Type B pancreatic cell (in vitro differentiated cells): ENCODE results near the gene PRR5L. TPM values are rescaled to one million over a fixed set of nuclear protein-coding genes. Genes with fewer than 3 reads are reported as not detected.

ENCODE experiments used
- DNase-seq: peaks from one replicate; pipeline ENCODE4 v3.0.0; 2021; ENCODE audit warnings: mixed read lengths; ENCODE audit not compliant: unreplicated experiment; ENCODE audit errors: extremely low spot score
- H3K27ac Mint-ChIP-seq: 2 replicates; pipeline ENCODE4 v1.8.0; 2021; ENCODE audit warnings: mild to moderate bottlenecking, mixed read lengths
- H3K27me3 Mint-ChIP-seq: 2 replicates; pipeline ENCODE4 v1.8.0; 2021; ENCODE audit warnings: mixed read lengths
- H3K36me3 Mint-ChIP-seq: 2 replicates; pipeline ENCODE4 v1.8.0; 2021; ENCODE audit warnings: mixed read lengths
- H3K4me1 Mint-ChIP-seq: one replicate; pipeline ENCODE4 v1.8.0; 2021; ENCODE audit warnings: mixed read lengths; ENCODE audit not compliant: unreplicated experiment
- H3K4me3 Mint-ChIP-seq: 2 replicates; pipeline ENCODE4 v1.8.0; 2021; ENCODE audit warnings: mild to moderate bottlenecking, mixed read lengths
- H3K9me3 Mint-ChIP-seq: 2 replicates; pipeline ENCODE4 v1.8.0; 2021; ENCODE audit warnings: mixed read lengths
- total RNA-seq: library from RNA; stranded (reverse); gene quantifications from 2 replicates; pipeline ENCODE4 v1.2.1, GENCODE V29; 2021; ENCODE audit warnings: low replicate concordance
- TF ChIP-seq, protein P1 (sequence below): fragments of 200-600 bp; sonication (generic); conservative IDR thresholded peaks from 2 replicates; pipeline ENCODE4 v1.5.0; 2021; ENCODE audit warnings: antibody characterized with exemption, mild to moderate bottlenecking

PRR5L gene
- total RNA-seq, 1 donor from 2014 or later, result 11.0 TPM

DNA sequence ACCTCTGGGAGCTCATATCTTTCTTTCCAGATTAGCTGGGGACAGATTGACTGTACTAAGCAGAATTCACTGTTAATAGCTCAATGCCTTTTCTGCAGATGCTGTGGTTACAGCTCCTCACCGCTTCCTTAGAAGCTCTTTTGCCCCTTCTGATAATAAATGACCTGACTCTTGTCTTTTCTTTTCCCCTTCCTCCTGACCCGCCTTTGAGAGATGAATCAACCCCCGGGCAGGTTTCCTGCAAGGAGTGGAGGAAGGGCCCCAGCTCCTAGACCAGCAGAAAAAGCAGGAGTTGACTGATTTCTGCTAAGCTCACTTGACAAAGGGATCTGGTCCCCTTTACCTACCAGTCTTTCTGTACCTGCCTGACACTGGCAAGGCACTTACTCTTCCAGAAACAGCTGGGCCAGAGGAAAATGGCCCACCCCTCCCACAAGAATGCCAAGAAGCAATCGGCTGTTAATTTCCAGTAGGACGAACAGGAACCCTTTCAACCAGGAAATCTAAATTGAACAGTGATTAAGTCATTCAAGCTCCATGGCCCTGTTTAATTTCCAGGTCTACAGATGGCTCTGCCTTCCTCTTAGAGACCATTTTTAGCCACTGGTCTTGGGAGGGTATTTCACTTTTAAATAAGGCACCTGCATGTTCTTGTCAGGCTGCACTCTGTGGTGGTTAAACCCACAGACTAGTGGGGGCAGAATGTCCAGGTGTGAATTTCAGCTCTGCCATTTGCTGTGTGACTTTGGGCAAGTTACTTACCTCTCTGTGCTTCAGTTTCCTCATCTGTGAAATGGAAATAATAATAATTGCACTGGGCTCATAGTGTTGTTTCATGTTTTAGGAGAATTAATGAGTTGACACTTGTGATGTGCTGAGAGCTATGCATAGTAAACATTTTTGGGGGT is 67.5 kb downstream of the PRR5L start:
- no peak for DNase-seq
- TF ChIP-seq, protein P1, sequence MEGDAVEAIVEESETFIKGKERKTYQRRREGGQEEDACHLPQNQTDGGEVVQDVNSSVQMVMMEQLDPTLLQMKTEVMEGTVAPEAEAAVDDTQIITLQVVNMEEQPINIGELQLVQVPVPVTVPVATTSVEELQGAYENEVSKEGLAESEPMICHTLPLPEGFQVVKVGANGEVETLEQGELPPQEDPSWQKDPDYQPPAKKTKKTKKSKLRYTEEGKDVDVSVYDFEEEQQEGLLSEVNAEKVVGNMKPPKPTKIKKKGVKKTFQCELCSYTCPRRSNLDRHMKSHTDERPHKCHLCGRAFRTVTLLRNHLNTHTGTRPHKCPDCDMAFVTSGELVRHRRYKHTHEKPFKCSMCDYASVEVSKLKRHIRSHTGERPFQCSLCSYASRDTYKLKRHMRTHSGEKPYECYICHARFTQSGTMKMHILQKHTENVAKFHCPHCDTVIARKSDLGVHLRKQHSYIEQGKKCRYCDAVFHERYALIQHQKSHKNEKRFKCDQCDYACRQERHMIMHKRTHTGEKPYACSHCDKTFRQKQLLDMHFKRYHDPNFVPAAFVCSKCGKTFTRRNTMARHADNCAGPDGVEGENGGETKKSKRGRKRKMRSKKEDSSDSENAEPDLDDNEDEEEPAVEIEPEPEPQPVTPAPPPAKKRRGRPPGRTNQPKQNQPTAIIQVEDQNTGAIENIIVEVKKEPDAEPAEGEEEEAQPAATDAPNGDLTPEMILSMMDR, result no peak
- H3K4me1 Mint-ChIP-seq, result peaks cover 39% of the 10 kb centered on the region

GRCh38 chr11:36364551-36365325 is 68.7 kb downstream of the PRR5L start:
- Mint-ChIP-seq H3K4me3 (no peak overlapping the region), H3K36me3 (no peaks in the 10 kb centered on the region), H3K9me3 (no peaks in the 10 kb centered on the region), H3K27me3 (peaks cover 13% of the 10 kb centered on the region), H3K27ac (peak overlapping the region; percentile 64), H3K4me1 (peaks cover 39% of the 10 kb centered on the region)
- TF ChIP-seq, protein P1, result no peak
- no peak for DNase-seq

More for the DNA sequence above, 67.5 kb downstream of the PRR5L start:
- Mint-ChIP-seq H3K9me3 (no peaks in the 10 kb centered on the region), H3K36me3 (no peaks in the 10 kb centered on the region), H3K27ac (peak overlapping the region; percentile 93), H3K27me3 (peaks cover 13% of the 10 kb centered on the region), H3K4me3 (no peak overlapping the region)

GRCh38 chr11:36365907-36366306 is 69.8 kb downstream of the PRR5L start:
- no peaks in the 10 kb centered on the region for H3K36me3 Mint-ChIP-seq
- no peak overlapping the region for H3K4me3 Mint-ChIP-seq
- TF ChIP-seq, protein P1, result no peak
- no peak overlapping the region for H3K27ac Mint-ChIP-seq
- DNase-seq, result no peak
- peaks cover 16% of the 10 kb centered on the region for H3K27me3 Mint-ChIP-seq
- peaks cover 34% of the 10 kb centered on the region for H3K4me1 Mint-ChIP-seq
- H3K9me3 Mint-ChIP-seq, result no peaks in the 10 kb centered on the region

DNA sequence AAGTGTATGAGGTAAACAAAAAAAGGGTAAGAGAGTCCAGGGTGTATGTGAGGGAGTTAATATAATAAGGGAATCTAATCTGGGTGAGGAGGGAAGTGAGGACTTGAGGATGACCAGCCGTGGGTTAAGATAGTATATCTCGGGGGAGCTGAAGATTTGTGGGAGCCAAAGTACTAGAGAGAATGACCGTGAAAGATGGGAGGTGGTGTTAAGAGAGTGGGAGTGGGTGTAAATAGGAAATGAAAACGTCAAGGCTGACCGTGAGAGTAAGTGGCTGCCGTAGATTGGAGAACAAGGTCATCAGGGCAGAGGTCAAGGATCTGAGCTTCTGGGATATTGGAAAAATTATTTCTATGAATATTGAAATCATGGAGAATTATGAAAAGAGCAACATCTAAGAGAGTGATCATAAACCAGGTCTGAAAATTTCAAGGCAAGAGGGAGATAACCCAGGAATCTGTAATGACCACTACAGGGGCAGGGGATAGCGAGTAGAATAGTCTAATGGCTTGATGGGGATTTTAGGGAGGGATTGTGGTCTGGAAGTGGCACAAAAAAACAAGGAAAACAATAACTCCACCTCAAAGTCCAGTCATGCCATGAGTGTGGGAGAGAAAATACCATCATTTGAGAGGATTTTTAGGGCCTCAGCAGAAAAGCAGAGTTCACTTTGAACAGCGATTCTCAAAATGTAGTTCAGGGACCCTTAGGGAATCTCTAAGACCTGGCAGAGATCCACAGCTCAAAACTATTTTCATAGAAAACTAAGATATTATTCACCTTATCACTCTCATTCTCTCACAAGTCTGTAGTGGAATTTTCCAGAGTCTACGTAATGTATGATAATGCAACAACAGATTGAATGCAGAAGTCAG is 72.0 kb downstream of the PRR5L start:
- no peak overlapping the region for H3K27ac Mint-ChIP-seq
- H3K27me3 Mint-ChIP-seq, result peaks cover 13% of the 10 kb centered on the region
- DNase-seq, result no peak

More for the DNA sequence above, 72.0 kb downstream of the PRR5L start:
- H3K36me3 Mint-ChIP-seq, result no peaks in the 10 kb centered on the region
- no peak overlapping the region for H3K4me3 Mint-ChIP-seq
- TF ChIP-seq, protein P1, result no peak
- H3K4me1 Mint-ChIP-seq, result peaks cover 23% of the 10 kb centered on the region
- no peaks in the 10 kb centered on the region for H3K9me3 Mint-ChIP-seq
